ENCODE results near the gene NEGR1. TPM values are rescaled to one million over a fixed set of nuclear protein-coding genes. Genes with fewer than 3 reads are reported as not detected.

The NEGR1 gene
- total RNA-seq, 1 experiment from 2014 or later = 2.9 TPM

DNA sequence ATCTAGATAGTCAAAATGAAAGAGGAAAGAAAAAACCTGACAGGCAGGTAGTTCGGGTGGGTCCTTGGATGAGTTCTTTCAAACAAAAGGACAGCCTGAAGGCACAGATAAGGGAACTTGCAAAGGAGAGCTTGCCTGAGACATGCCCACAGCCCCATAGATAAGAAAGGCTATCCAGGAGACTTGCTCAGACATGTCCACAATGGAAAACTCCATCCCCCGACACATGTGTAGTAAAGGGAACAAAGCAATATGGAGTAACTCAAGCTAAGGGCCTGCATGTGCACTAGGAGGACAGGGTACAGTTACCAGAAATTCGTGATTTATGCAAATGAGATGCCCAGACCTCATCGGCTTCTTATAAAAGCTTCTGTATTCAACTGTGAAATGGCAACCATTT, 281.5 kb downstream of the NEGR1 start:
- POLR2A ChIA-PET = no interaction called here
- Mint-ChIP-seq H3K4me1 (peaks cover 35% of the 10 kb centered on the region), H3K36me3 (no peaks in the 10 kb centered on the region), H3K4me3 (no peak overlapping the region), H3K9me3 (no peaks in the 10 kb centered on the region), H3K27me3 (ENCODE audit: low read depth) (no peaks in the 10 kb centered on the region), H3K27ac (peak overlapping the region; percentile 98)
- DNase-seq (ENCODE audit: low spot score) = no peak
- peak; percentile 91 for ATAC-seq
- TF ChIP-seq PRRX2 (CRISPR knock-in tag; IDR thresholded peaks at IDR 0.05) = peak; percentile 23; the same call in 1 of the 2 replicates
- peak; percentile 73 for TF ChIP-seq GRHL2 (CRISPR knock-in tag; IDR thresholded peaks at IDR 0.05; ENCODE audit: insufficient replicate concordance, severe bottlenecking)
- TF ChIP-seq ZNF396 (CRISPR knock-in tag; IDR thresholded peaks at IDR 0.05; ENCODE audit: borderline replicate concordance) = peak; percentile 69; the same call in 1 of the 2 replicates
- TF ChIP-seq ZNF425 (CRISPR knock-in tag; conservative IDR thresholded peaks at IDR 0.05) = 0 out of 2 replicates have a peak, but pooled peaks have one; percentile 69
- TF ChIP-seq, protein P1, sequence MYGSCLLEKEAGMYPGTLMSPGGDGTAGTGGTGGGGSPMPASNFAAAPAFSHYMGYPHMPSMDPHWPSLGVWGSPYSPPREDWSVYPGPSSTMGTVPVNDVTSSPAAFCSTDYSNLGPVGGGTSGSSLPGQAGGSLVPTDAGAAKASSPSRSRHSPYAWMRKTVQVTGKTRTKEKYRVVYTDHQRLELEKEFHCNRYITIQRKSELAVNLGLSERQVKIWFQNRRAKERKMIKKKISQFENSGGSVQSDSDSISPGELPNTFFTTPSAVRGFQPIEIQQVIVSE (CRISPR knock-in tag; IDR thresholded peaks at IDR 0.05; ENCODE audit: borderline replicate concordance) = no peak
- TF ChIP-seq, protein P2, sequence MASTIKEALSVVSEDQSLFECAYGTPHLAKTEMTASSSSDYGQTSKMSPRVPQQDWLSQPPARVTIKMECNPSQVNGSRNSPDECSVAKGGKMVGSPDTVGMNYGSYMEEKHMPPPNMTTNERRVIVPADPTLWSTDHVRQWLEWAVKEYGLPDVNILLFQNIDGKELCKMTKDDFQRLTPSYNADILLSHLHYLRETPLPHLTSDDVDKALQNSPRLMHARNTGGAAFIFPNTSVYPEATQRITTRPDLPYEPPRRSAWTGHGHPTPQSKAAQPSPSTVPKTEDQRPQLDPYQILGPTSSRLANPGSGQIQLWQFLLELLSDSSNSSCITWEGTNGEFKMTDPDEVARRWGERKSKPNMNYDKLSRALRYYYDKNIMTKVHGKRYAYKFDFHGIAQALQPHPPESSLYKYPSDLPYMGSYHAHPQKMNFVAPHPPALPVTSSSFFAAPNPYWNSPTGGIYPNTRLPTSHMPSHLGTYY (CRISPR knock-in tag; IDR thresholded peaks at IDR 0.05) = no peak
- TF ChIP-seq CREB1 (CRISPR knock-in tag; IDR thresholded peaks at IDR 0.05) = no peak
- TF ChIP-seq, protein P3, sequence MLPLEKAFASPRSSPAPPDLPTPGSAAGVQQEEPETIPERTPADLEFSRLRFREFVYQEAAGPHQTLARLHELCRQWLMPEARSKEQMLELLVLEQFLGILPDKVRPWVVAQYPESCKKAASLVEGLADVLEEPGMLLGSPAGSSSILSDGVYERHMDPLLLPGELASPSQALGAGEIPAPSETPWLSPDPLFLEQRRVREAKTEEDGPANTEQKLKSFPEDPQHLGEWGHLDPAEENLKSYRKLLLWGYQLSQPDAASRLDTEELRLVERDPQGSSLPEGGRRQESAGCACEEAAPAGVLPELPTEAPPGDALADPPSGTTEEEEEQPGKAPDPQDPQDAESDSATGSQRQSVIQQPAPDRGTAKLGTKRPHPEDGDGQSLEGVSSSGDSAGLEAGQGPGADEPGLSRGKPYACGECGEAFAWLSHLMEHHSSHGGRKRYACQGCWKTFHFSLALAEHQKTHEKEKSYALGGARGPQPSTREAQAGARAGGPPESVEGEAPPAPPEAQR (CRISPR knock-in tag; IDR thresholded peaks at IDR 0.05) = peak; percentile 97
- TF ChIP-seq TP53 (CRISPR knock-in tag; IDR thresholded peaks at IDR 0.05) = peak; percentile 83
- peak; percentile 83; the same call in 1 of the 2 replicates for TF ChIP-seq MXD4 (CRISPR knock-in tag; IDR thresholded peaks at IDR 0.05; ENCODE audit: borderline replicate concordance)
- peak; percentile 83 for TF ChIP-seq ZNF423 (CRISPR knock-in tag; IDR thresholded peaks at IDR 0.05)
- CTCF ChIA-PET = no interaction called here

- ChIA-PET CTCF (no interaction called here), POLR2A (interaction anchor here (0.7 kb wide), 1 partner anchor 480 kb away, joined by 4 read pairs; no protein-coding TSS in a partner anchor)
- ATAC-seq (no peak), DNase-seq (ENCODE audit: low spot score) (no peak)
- Mint-ChIP-seq H3K27ac (no peak overlapping the region), H3K36me3 (no peaks in the 10 kb centered on the region), H3K9me3 (no peaks in the 10 kb centered on the region), H3K27me3 (ENCODE audit: low read depth) (no peaks in the 10 kb centered on the region), H3K4me3 (no peak overlapping the region), H3K4me1 (peaks cover 11% of the 10 kb centered on the region)
- TF ChIP-seq CREB1 (CRISPR knock-in tag; IDR thresholded peaks at IDR 0.05) (no peak), RORB (CRISPR knock-in tag; IDR thresholded peaks at IDR 0.05) (no peak), ZNF121 (CRISPR knock-in tag; IDR thresholded peaks at IDR 0.05) (no peak), IRF2 (CRISPR knock-in tag; IDR thresholded peaks at IDR 0.05; ENCODE audit: borderline replicate concordance, low read depth) (no peak), TEAD4 (CRISPR knock-in tag; IDR thresholded peaks at IDR 0.05) (no peak), NR2C2 (CRISPR knock-in tag; IDR thresholded peaks at IDR 0.05) (no peak)
- TF ChIP-seq, protein P4, sequence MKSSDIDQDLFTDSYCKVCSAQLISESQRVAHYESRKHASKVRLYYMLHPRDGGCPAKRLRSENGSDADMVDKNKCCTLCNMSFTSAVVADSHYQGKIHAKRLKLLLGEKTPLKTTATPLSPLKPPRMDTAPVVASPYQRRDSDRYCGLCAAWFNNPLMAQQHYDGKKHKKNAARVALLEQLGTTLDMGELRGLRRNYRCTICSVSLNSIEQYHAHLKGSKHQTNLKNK (CRISPR knock-in tag; IDR thresholded peaks at IDR 0.05) = no peak
Measured at GRCh38 chr1:71994646-71995045, 287.7 kb downstream of the NEGR1 start.

DNA sequence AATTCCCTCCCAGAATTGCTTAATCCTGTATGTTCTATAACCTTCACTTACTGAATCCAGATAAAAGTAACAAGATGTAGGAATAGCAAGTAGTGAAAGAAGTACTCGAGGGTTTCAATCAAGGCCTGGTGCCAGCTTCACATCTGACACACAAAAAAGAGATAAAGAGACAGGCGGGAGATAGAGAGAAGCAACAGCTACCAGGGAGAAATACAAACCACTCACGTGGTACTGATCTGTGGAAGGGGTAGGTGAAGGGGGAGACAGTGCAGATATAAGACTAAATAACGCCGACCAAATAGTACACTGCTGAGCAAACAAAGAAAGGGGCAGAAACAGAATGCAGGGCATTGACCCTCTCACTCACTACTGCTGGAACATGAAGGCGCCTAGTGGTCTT, 295.2 kb downstream of the NEGR1 start:
- Mint-ChIP-seq H3K9me3 (0 out of 2 replicates have a peak, but pooled peaks cover 3% of the 10 kb centered on the region), H3K4me3 (no peak overlapping the region), H3K27ac (no peak overlapping the region), H3K36me3 (no peaks in the 10 kb centered on the region), H3K27me3 (ENCODE audit: low read depth) (no peaks in the 10 kb centered on the region), H3K4me1 (peaks cover 8% of the 10 kb centered on the region)
- no peak for DNase-seq (ENCODE audit: low spot score)
- no peak for ATAC-seq
- ChIA-PET CTCF (no interaction called here), POLR2A (no interaction called here)
- no peak for TF ChIP-seq FOXJ3 (CRISPR knock-in tag; IDR thresholded peaks at IDR 0.05; ENCODE audit: borderline replicate concordance)
